GM23248 (cell line): ENCODE data around the gene SARDH.

Source experiments
- EZH2 ChIP-seq: fragments of 200-600 bp; sonication (generic); IDR thresholded peaks from 2 replicates; pipeline ENCODE4 v1.6.1; 2018; ENCODE audit warnings: antibody characterized with exemption, mild to moderate bottlenecking; ENCODE audit not compliant: insufficient read depth, poor library complexity, severe bottlenecking
- EZH2phosphoT487 ChIP-seq: fragments of 200-600 bp; sonication (generic); IDR thresholded peaks from 2 replicates; pipeline ENCODE4 v1.6.1; 2018; ENCODE audit warnings: antibody characterized with exemption, moderate library complexity, mild to moderate bottlenecking, low read depth; ENCODE audit not compliant: insufficient read depth

GRCh38 chr9:133758228-133758627, 20.1 kb upstream of the SARDH start:
- no peak for TF ChIP-seq EZH2phosphoT487
- no peak for TF ChIP-seq EZH2
